ENCODE data around the gene NDST4.

GRCh38 chr4:114815760-114816159 is 297.7 kb downstream of the NDST4 start:
- TF ChIP-seq, protein P1, sequence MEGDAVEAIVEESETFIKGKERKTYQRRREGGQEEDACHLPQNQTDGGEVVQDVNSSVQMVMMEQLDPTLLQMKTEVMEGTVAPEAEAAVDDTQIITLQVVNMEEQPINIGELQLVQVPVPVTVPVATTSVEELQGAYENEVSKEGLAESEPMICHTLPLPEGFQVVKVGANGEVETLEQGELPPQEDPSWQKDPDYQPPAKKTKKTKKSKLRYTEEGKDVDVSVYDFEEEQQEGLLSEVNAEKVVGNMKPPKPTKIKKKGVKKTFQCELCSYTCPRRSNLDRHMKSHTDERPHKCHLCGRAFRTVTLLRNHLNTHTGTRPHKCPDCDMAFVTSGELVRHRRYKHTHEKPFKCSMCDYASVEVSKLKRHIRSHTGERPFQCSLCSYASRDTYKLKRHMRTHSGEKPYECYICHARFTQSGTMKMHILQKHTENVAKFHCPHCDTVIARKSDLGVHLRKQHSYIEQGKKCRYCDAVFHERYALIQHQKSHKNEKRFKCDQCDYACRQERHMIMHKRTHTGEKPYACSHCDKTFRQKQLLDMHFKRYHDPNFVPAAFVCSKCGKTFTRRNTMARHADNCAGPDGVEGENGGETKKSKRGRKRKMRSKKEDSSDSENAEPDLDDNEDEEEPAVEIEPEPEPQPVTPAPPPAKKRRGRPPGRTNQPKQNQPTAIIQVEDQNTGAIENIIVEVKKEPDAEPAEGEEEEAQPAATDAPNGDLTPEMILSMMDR (IDR thresholded peaks at IDR 0.05; ENCODE audit: low read depth, low read length, missing input control): no peak
- TF ChIP-seq, protein P2, sequence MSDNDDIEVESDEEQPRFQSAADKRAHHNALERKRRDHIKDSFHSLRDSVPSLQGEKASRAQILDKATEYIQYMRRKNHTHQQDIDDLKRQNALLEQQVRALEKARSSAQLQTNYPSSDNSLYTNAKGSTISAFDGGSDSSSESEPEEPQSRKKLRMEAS (IDR thresholded peaks at IDR 0.05): no peak
- no peak for TF ChIP-seq HNF4G (IDR thresholded peaks at IDR 0.05)
- no peak for TF ChIP-seq YY1 (IDR thresholded peaks at IDR 0.05)
- TF ChIP-seq RXRA (IDR thresholded peaks at IDR 0.05): no peak
- no peak for TF ChIP-seq JUND (IDR thresholded peaks at IDR 0.05)
- TF ChIP-seq EGR1 (IDR thresholded peaks at IDR 0.05; ENCODE audit: low read depth in 2 of 2): no peak
- TF ChIP-seq TAF1 (conservative IDR thresholded peaks at IDR 0.05): no peak
- TF ChIP-seq ATF3 (IDR thresholded peaks at IDR 0.05): no peak
- TF ChIP-seq SP1 (IDR thresholded peaks at IDR 0.05): no peak

Measured in liver (tissue), 3 donors.